ENCODE data around the gene ELN.

GRCh38 chr7:74115326-74115725, 87.4 kb downstream of the ELN start:
- TF ChIP-seq CTCF (IDR thresholded peaks at IDR 0.05) (no peak), POLR2A (IDR thresholded peaks at IDR 0.05) (no peak)
